Prostate gland (tissue), 2 donors: Measurements from ENCODE around the gene ARSG.

Source experiments
- POLR2A ChIP-seq: fragments of 450-650 bp; IDR thresholded peaks from one replicate; pipeline ENCODE4 v1.6.1; 2016; ENCODE audit warnings: antibody characterized with exemption, mild to moderate bottlenecking
- POLR2AphosphoS5 ChIP-seq: sonication (generic); formaldehyde crosslinking; IDR thresholded peaks from one replicate; pipeline ENCODE4 v1.6.1; 2017; ENCODE audit warnings: antibody characterized with exemption
- TF ChIP-seq, protein P1 (sequence below), 4 experiments: fragments of 200-600 bp in 2 of 4; fragments of 450-650 bp in 2 of 4; sonication (generic) in 2 of 4; IDR thresholded peaks; 1 replicate in 3 of 4; 2 replicates in 1 of 4; pipeline ENCODE4 v1.5.1; 2016 to 2019; ENCODE audit warnings: antibody characterized with exemption in 4 of 4, mild to moderate bottlenecking in 2 of 4, moderate library complexity in 2 of 4

DNA sequence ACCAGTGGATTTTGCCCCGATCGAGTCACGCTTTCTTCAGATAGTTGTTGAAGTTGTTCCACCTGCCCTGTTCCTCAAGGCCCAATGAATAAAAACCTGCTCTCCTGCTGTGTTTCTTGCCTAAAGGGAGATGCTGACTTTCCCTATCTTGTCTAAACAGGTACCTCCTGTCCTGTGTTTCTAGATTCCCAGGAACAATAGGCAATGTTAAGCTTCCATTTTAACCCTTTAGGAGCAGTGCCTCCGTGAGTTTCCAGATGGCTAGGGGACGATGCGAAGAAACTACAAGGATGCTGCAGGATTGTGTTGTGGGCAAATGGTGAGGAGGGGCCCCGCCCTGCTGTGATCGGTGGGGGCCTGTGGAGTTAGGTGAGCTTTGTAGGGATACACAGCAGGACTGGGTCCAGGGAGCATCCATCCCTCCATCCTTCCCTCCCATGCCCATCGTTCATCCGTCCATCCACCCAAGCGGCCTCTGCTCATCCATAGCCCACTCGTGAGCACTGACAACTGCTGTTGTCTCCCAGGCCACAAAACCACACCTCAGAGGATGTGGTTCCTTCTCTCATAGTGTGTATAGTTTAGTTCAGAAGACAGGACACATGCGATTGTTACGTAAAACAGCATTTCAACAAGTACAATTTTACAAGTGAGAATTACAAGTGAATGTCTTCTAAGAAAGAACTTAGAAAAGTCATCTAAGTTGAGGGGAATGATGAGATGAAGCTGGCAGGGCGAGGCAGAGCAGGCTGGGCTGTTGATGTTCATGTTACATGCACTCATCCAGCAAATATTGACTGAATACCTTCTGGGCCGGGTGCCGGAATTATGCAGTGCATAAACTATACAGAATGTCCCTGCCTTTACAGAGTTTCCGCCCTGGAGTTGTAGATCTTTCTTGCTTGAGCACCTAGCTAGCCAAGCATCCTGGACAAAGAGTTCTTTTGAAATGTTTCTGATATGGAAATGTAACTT lies 5.2 kb downstream of the ARSG start:
- TF ChIP-seq, protein P1, sequence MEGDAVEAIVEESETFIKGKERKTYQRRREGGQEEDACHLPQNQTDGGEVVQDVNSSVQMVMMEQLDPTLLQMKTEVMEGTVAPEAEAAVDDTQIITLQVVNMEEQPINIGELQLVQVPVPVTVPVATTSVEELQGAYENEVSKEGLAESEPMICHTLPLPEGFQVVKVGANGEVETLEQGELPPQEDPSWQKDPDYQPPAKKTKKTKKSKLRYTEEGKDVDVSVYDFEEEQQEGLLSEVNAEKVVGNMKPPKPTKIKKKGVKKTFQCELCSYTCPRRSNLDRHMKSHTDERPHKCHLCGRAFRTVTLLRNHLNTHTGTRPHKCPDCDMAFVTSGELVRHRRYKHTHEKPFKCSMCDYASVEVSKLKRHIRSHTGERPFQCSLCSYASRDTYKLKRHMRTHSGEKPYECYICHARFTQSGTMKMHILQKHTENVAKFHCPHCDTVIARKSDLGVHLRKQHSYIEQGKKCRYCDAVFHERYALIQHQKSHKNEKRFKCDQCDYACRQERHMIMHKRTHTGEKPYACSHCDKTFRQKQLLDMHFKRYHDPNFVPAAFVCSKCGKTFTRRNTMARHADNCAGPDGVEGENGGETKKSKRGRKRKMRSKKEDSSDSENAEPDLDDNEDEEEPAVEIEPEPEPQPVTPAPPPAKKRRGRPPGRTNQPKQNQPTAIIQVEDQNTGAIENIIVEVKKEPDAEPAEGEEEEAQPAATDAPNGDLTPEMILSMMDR (IDR thresholded peaks at IDR 0.05): no peak
- peak; percentile 87 for TF ChIP-seq POLR2AphosphoS5
- TF ChIP-seq POLR2A: no peak
